ENCODE measurements around the gene CCDC136.

The CCDC136 gene

GRCh38 chr7:128846781-128847444 lies 55.1 kb downstream of the CCDC136 start:
- no peak for DNase-seq

GRCh38 chr7:128847721-128848211 lies 56.0 kb downstream of the CCDC136 start:
- no peak for DNase-seq

GRCh38 chr7:128848289-128849155 lies 56.8 kb downstream of the CCDC136 start:
- DNase-seq = no peak

- no peak for DNase-seq
These were observed 57.4 kb downstream of the CCDC136 start for GRCh38 chr7:128849156-128849515.

- DNase-seq = no peak
These were observed 58.2 kb downstream of the CCDC136 start for GRCh38 chr7:128849804-128850490.

GRCh38 chr7:128852537-128853254 lies 60.9 kb downstream of the CCDC136 start:
- no peak for DNase-seq

GRCh38 chr7:128853799-128854198 lies 62.0 kb downstream of the CCDC136 start:
- DNase-seq = no peak

GRCh38 chr7:128854396-128854795 lies 62.6 kb downstream of the CCDC136 start:
- no peak for DNase-seq

GRCh38 chr7:128855559-128855958 lies 63.8 kb downstream of the CCDC136 start:
- no peak for DNase-seq

GRCh38 chr7:128856001-128856718 lies 64.4 kb downstream of the CCDC136 start:
- no peak for DNase-seq

- DNase-seq = no peak
These were observed 66.8 kb downstream of the CCDC136 start for GRCh38 chr7:128858380-128859231.

- no peak for DNase-seq
These were observed 67.7 kb downstream of the CCDC136 start for GRCh38 chr7:128859232-128860157.

- no peak for DNase-seq
These were observed 68.6 kb downstream of the CCDC136 start for GRCh38 chr7:128860158-128861073.

GRCh38 chr7:128861957-128862570 lies 70.3 kb downstream of the CCDC136 start:
- DNase-seq = no peak

- DNase-seq = peak; percentile 98
These were observed 71.0 kb downstream of the CCDC136 start, which contains the start of gene ATP6V1F for GRCh38 chr7:128862571-128863432. Gene ATP6V1F, plus strand, starts transcription at chr7:128862856. Its CDS starts 49 bp downstream, at chr7:128862905.

GRCh38 chr7:128863433-128863989 lies 71.7 kb downstream of the CCDC136 start:
- DNase-seq = peak; percentile 36

GRCh38 chr7:128865303-128865702 lies 73.5 kb downstream of the CCDC136 start:
- DNase-seq = no peak

Measured in NCI-H526 treated with DMSO at 0.1 percent for 48 hours (cell line).